WTC11 (cell line): ENCODE measurements around the gene PGAP3. TPM values are rescaled to one million over a fixed set of nuclear protein-coding genes. Genes with fewer than 3 reads are reported as not detected.

ENCODE experiments used
- ATAC-seq: fragments of 200-7000 bp; cut with Tn5 transposase; 2 replicates; pipeline ENCODE4 v1.10.0; 2021; ENCODE audit warnings: mild to moderate bottlenecking, moderate library complexity
- CTCF ChIA-PET: fragments of 300-600 bp; sonication (Branson Sonifier 250); formaldehyde crosslinking; loops from one replicate; lab custom pipeline; 2021; ENCODE audit warnings: antibody characterized with exemption; lab: Charles Lee
- POLR2A ChIA-PET: fragments of 350-600 bp; sonication (Branson Sonifier 250); formaldehyde crosslinking; loops from one replicate; lab custom pipeline; 2021; ENCODE audit warnings: antibody characterized with exemption; lab: Charles Lee
- DNase-seq: peaks from one replicate; pipeline ENCODE4 v3.0.0; 2021; ENCODE audit warnings: low spot score
- H3K27ac Mint-ChIP-seq: 2 replicates; pipeline ENCODE4 v1.8.0; 2021; ENCODE audit warnings: mixed read lengths
- H3K27me3 Mint-ChIP-seq: 2 replicates; pipeline ENCODE4 v1.8.0; 2021; ENCODE audit warnings: low read depth, mild to moderate bottlenecking, moderate library complexity, mixed read lengths
- H3K36me3 Mint-ChIP-seq: 2 replicates; pipeline ENCODE4 v1.8.0; 2021; ENCODE audit warnings: mixed read lengths
- H3K4me1 Mint-ChIP-seq: 2 replicates; pipeline ENCODE4 v1.8.0; 2022; ENCODE audit warnings: mixed read lengths
- H3K4me3 Mint-ChIP-seq: 2 replicates; pipeline ENCODE4 v1.8.0; 2021; ENCODE audit warnings: mild to moderate bottlenecking, moderate library complexity, mixed read lengths
- H3K9me3 Mint-ChIP-seq: 2 replicates; pipeline ENCODE4 v1.8.0; 2021; ENCODE audit warnings: mixed read lengths
- CREB1 ChIP-seq: sonication (generic); formaldehyde crosslinking; IDR thresholded peaks from 2 replicates; pipeline ENCODE4 v1.8.0; 2023; ENCODE audit warnings: mild to moderate bottlenecking, missing genetic modification reagents
- ELF4 ChIP-seq: sonication (generic); formaldehyde crosslinking; IDR thresholded peaks from 2 replicates; pipeline ENCODE4 v1.8.1; 2022; ENCODE audit warnings: low read depth, mild to moderate bottlenecking, moderate library complexity, missing genetic modification reagents
- FOXK1 ChIP-seq: sonication (generic); formaldehyde crosslinking; IDR thresholded peaks from 2 replicates; pipeline ENCODE4 v1.8.0; 2022; ENCODE audit warnings: mild to moderate bottlenecking, moderate library complexity, missing genetic modification reagents
- GRHL2 ChIP-seq: fragments of 250-450 bp; sonication (Bioruptor Pico); IDR thresholded peaks from 2 replicates; pipeline ENCODE4 v1.8.0; 2022; ENCODE audit warnings: mild to moderate bottlenecking, moderate library complexity; ENCODE audit not compliant: insufficient replicate concordance, severe bottlenecking
- IRF2 ChIP-seq: sonication (generic); formaldehyde crosslinking; IDR thresholded peaks from 2 replicates; pipeline ENCODE4 v1.8.0; 2022; ENCODE audit warnings: low read depth, missing genetic modification reagents, borderline replicate concordance
- KAT7 ChIP-seq: sonication (generic); formaldehyde crosslinking; IDR thresholded peaks from 2 replicates; pipeline ENCODE4 v1.8.1; 2023; ENCODE audit warnings: missing genetic modification reagents, mild to moderate bottlenecking, borderline replicate concordance
- MXD4 ChIP-seq: fragments of 250-450 bp; sonication (Bioruptor Pico); IDR thresholded peaks from 2 replicates; pipeline ENCODE4 v1.8.0; 2021; ENCODE audit warnings: mild to moderate bottlenecking, moderate library complexity, borderline replicate concordance
- NFYB ChIP-seq: sonication (generic); formaldehyde crosslinking; conservative IDR thresholded peaks from 2 replicates; pipeline ENCODE4 v1.8.0; 2022; ENCODE audit warnings: low read depth, missing genetic modification reagents
- NR2C2 ChIP-seq: sonication (generic); formaldehyde crosslinking; IDR thresholded peaks from 2 replicates; pipeline ENCODE4 v1.8.0; 2022; ENCODE audit warnings: mild to moderate bottlenecking, missing genetic modification reagents
- RELA ChIP-seq: sonication (generic); formaldehyde crosslinking; IDR thresholded peaks from 2 replicates; pipeline ENCODE4 v1.8.1; 2022; ENCODE audit warnings: missing genetic modification reagents, mild to moderate bottlenecking, borderline replicate concordance
- TP53 ChIP-seq: sonication (generic); formaldehyde crosslinking; IDR thresholded peaks from 2 replicates; pipeline ENCODE4 v1.8.1; 2023; ENCODE audit warnings: mild to moderate bottlenecking, missing genetic modification reagents
- ZNF138 ChIP-seq: sonication (generic); formaldehyde crosslinking; conservative IDR thresholded peaks from 2 replicates; pipeline ENCODE4 v1.8.1; 2022; ENCODE audit warnings: mild to moderate bottlenecking, moderate library complexity, missing genetic modification reagents
- ZNF232 ChIP-seq: sonication (generic); formaldehyde crosslinking; IDR thresholded peaks from 2 replicates; pipeline ENCODE4 v1.8.0; 2022; ENCODE audit warnings: mild to moderate bottlenecking, missing genetic modification reagents
- total RNA-seq: library from RNA; stranded (reverse); gene quantifications from 3 replicates; pipeline ENCODE4 v1.2.3, GENCODE V29; 2021
- TF ChIP-seq, protein P1 (sequence below): sonication (generic); formaldehyde crosslinking; IDR thresholded peaks from 2 replicates; pipeline ENCODE4 v1.8.1; 2022; ENCODE audit warnings: low read depth, missing genetic modification reagents, borderline replicate concordance
- TF ChIP-seq, protein P2 (sequence below): fragments of 250-450 bp; sonication (Bioruptor Pico); IDR thresholded peaks from 2 replicates; pipeline ENCODE4 v1.9.0; 2021; ENCODE audit warnings: mild to moderate bottlenecking
- TF ChIP-seq, protein P3 (sequence below): sonication (generic); formaldehyde crosslinking; IDR thresholded peaks from 2 replicates; pipeline ENCODE4 v1.8.1; 2023; ENCODE audit warnings: mild to moderate bottlenecking, moderate library complexity, missing genetic modification reagents
- TF ChIP-seq, protein P4 (sequence below): sonication (generic); formaldehyde crosslinking; IDR thresholded peaks from 2 replicates; pipeline ENCODE4 v1.8.0; 2022; ENCODE audit warnings: mild to moderate bottlenecking, missing genetic modification reagents
- TF ChIP-seq, protein P5 (sequence below): sonication (generic); formaldehyde crosslinking; IDR thresholded peaks from 2 replicates; pipeline ENCODE4 v1.8.1; 2022; ENCODE audit warnings: mild to moderate bottlenecking, missing genetic modification reagents, moderate library complexity, borderline replicate concordance
- TF ChIP-seq, protein P6 (sequence below): sonication (generic); formaldehyde crosslinking; IDR thresholded peaks from 2 replicates; pipeline ENCODE4 v1.8.0; 2022; ENCODE audit warnings: missing genetic modification reagents
- TF ChIP-seq, protein P7 (sequence below): sonication (generic); formaldehyde crosslinking; IDR thresholded peaks from 2 replicates; pipeline ENCODE4 v1.8.1; 2022; ENCODE audit warnings: low read depth, mild to moderate bottlenecking, moderate library complexity, missing genetic modification reagents, borderline replicate concordance
- TF ChIP-seq, protein P8 (sequence below): fragments of 250-450 bp; sonication (Bioruptor Pico); IDR thresholded peaks from 2 replicates; pipeline ENCODE4 v1.8.0; 2021; ENCODE audit warnings: mild to moderate bottlenecking

Gene PGAP3
- total RNA-seq, 1 experiment from 2014 or later: 24.9 TPM

DNA sequence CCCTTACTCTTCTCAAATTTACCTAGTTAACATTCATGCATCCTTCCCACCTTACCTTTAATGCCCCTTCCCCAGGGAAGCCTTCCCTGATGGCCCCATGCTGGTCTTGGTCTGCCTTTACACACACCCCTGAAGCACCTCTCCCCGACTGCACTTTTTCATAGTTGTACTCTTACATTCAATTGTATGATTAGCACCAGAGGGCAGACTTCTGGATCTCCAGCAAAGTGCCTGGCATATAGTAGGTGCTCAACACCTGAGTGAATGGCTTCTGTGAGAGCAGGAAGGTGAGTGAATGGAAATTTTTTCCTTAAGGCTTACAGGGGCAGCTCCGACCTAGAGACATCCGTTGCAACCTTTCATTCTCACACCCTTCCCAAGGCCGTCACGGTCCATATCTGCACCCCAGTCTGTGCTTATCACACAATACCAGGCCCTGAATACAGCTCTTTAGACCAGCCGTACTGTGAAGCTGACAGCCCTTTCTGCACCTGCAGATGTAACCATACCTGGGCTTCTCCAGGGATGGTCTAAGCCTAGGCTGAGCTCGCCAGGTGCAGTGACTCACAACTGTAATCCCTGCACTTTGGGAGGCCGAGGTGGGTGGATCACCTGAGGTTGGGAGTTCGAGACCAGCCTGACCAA lies 4.4 kb downstream of the PGAP3 start (continued):
- TF ChIP-seq, protein P1, sequence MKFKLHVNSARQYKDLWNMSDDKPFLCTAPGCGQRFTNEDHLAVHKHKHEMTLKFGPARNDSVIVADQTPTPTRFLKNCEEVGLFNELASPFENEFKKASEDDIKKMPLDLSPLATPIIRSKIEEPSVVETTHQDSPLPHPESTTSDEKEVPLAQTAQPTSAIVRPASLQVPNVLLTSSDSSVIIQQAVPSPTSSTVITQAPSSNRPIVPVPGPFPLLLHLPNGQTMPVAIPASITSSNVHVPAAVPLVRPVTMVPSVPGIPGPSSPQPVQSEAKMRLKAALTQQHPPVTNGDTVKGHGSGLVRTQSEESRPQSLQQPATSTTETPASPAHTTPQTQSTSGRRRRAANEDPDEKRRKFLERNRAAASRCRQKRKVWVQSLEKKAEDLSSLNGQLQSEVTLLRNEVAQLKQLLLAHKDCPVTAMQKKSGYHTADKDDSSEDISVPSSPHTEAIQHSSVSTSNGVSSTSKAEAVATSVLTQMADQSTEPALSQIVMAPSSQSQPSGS (CRISPR knock-in tag): no peak
- TF ChIP-seq, protein P2, sequence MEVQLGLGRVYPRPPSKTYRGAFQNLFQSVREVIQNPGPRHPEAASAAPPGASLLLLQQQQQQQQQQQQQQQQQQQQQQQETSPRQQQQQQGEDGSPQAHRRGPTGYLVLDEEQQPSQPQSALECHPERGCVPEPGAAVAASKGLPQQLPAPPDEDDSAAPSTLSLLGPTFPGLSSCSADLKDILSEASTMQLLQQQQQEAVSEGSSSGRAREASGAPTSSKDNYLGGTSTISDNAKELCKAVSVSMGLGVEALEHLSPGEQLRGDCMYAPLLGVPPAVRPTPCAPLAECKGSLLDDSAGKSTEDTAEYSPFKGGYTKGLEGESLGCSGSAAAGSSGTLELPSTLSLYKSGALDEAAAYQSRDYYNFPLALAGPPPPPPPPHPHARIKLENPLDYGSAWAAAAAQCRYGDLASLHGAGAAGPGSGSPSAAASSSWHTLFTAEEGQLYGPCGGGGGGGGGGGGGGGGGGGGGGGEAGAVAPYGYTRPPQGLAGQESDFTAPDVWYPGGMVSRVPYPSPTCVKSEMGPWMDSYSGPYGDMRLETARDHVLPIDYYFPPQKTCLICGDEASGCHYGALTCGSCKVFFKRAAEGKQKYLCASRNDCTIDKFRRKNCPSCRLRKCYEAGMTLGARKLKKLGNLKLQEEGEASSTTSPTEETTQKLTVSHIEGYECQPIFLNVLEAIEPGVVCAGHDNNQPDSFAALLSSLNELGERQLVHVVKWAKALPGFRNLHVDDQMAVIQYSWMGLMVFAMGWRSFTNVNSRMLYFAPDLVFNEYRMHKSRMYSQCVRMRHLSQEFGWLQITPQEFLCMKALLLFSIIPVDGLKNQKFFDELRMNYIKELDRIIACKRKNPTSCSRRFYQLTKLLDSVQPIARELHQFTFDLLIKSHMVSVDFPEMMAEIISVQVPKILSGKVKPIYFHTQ (CRISPR knock-in tag): no peak
- TF ChIP-seq ZNF232 (CRISPR knock-in tag) (no peak), NFYB (no peak), CREB1 (no peak), IRF2 (no peak), MXD4 (CRISPR knock-in tag) (no peak), GRHL2 (CRISPR knock-in tag) (no peak), ZNF138 (CRISPR knock-in tag) (no peak), TP53 (no peak)
- TF ChIP-seq, protein P3, sequence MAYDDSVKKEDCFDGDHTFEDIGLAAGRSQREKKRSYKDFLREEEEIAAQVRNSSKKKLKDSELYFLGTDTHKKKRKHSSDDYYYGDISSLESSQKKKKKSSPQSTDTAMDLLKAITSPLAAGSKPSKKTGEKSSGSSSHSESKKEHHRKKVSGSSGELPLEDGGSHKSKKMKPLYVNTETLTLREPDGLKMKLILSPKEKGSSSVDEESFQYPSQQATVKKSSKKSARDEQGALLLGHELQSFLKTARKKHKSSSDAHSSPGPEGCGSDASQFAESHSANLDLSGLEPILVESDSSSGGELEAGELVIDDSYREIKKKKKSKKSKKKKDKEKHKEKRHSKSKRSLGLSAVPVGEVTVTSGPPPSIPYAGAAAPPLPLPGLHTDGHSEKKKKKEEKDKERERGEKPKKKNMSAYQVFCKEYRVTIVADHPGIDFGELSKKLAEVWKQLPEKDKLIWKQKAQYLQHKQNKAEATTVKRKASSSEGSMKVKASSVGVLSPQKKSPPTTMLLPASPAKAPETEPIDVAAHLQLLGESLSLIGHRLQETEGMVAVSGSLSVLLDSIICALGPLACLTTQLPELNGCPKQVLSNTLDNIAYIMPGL (CRISPR knock-in tag): no peak

DNA sequence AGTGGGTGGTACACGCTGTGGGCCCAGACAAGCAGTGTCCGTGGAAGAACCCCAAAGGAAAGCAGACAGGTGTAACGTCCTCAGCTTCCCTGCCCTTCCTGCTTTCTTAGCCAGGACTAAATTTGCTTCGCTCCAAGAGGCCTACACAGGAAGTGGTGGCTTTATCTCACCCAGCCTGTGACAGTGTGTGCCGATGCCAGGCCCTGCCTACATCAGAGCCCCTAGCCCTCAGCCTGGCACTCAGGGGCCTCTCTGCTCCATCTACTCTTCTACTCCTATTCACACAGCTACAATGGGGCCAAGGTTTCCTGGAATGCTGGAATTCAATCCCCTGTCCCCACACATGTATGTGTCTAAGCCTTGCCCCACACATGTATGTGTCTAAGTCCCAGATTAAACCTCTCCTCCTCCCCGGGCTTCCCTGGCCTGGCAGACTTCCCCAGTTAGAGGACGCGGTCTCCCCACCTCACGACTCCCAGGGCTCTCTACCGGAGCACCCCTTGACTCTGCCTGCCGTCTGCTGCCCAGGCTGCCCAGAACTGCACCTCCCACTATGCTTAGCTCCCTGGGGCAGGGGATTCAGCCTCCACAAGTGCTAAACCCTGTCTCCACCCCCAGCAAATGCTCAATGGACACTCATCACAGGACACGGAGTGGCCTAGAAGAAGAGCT lies 8.2 kb downstream of the PGAP3 start:
- H3K4me3 Mint-ChIP-seq: no peak overlapping the region
- ATAC-seq (no peak), DNase-seq (no peak)
- H3K27me3 Mint-ChIP-seq: no peaks in the 10 kb centered on the region
- H3K4me1 Mint-ChIP-seq: peaks cover 29% of the 10 kb centered on the region
- H3K27ac Mint-ChIP-seq: peak overlapping the region; percentile 68
- peaks cover 9% of the 10 kb centered on the region for H3K36me3 Mint-ChIP-seq
- ChIA-PET CTCF (interaction anchor here (0.6 to 2.9 kb wide), 18 partner anchors 9 to 201 kb away, joined by 3 to 24 read pairs (median 4); partner anchors contain the start of genes ERBB2, PGAP3, PNMT and TCAP), POLR2A (interaction anchor here (1.3 kb wide), 1 partner anchor 8 kb away, joined by 3 read pairs; the partner anchor contains the start of gene PGAP3)
- H3K9me3 Mint-ChIP-seq: no peaks in the 10 kb centered on the region
- TF ChIP-seq, protein P4, sequence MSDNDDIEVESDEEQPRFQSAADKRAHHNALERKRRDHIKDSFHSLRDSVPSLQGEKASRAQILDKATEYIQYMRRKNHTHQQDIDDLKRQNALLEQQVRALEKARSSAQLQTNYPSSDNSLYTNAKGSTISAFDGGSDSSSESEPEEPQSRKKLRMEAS (CRISPR knock-in tag): no peak
- TF ChIP-seq ELF4 (CRISPR knock-in tag): no peak
- TF ChIP-seq, protein P5, sequence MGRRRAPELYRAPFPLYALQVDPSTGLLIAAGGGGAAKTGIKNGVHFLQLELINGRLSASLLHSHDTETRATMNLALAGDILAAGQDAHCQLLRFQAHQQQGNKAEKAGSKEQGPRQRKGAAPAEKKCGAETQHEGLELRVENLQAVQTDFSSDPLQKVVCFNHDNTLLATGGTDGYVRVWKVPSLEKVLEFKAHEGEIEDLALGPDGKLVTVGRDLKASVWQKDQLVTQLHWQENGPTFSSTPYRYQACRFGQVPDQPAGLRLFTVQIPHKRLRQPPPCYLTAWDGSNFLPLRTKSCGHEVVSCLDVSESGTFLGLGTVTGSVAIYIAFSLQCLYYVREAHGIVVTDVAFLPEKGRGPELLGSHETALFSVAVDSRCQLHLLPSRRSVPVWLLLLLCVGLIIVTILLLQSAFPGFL (CRISPR knock-in tag): no peak
- TF ChIP-seq, protein P6, sequence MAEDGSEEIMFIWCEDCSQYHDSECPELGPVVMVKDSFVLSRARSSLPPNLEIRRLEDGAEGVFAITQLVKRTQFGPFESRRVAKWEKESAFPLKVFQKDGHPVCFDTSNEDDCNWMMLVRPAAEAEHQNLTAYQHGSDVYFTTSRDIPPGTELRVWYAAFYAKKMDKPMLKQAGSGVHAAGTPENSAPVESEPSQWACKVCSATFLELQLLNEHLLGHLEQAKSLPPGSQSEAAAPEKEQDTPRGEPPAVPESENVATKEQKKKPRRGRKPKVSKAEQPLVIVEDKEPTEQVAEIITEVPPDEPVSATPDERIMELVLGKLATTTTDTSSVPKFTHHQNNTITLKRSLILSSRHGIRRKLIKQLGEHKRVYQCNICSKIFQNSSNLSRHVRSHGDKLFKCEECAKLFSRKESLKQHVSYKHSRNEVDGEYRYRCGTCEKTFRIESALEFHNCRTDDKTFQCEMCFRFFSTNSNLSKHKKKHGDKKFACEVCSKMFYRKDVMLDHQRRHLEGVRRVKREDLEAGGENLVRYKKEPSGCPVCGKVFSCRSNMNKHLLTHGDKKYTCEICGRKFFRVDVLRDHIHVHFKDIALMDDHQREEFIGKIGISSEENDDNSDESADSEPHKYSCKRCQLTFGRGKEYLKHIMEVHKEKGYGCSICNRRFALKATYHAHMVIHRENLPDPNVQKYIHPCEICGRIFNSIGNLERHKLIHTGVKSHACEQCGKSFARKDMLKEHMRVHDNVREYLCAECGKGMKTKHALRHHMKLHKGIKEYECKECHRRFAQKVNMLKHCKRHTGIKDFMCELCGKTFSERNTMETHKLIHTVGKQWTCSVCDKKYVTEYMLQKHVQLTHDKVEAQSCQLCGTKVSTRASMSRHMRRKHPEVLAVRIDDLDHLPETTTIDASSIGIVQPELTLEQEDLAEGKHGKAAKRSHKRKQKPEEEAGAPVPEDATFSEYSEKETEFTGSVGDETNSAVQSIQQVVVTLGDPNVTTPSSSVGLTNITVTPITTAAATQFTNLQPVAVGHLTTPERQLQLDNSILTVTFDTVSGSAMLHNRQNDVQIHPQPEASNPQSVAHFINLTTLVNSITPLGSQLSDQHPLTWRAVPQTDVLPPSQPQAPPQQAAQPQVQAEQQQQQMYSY: no peak
- TF ChIP-seq, protein P7, sequence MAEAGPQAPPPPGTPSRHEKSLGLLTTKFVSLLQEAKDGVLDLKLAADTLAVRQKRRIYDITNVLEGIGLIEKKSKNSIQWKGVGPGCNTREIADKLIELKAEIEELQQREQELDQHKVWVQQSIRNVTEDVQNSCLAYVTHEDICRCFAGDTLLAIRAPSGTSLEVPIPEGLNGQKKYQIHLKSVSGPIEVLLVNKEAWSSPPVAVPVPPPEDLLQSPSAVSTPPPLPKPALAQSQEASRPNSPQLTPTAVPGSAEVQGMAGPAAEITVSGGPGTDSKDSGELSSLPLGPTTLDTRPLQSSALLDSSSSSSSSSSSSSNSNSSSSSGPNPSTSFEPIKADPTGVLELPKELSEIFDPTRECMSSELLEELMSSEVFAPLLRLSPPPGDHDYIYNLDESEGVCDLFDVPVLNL (CRISPR knock-in tag): no peak
- TF ChIP-seq NR2C2 (CRISPR knock-in tag): no peak
- TF ChIP-seq ZNF138 (CRISPR knock-in tag): no peak
- TF ChIP-seq, protein P8, sequence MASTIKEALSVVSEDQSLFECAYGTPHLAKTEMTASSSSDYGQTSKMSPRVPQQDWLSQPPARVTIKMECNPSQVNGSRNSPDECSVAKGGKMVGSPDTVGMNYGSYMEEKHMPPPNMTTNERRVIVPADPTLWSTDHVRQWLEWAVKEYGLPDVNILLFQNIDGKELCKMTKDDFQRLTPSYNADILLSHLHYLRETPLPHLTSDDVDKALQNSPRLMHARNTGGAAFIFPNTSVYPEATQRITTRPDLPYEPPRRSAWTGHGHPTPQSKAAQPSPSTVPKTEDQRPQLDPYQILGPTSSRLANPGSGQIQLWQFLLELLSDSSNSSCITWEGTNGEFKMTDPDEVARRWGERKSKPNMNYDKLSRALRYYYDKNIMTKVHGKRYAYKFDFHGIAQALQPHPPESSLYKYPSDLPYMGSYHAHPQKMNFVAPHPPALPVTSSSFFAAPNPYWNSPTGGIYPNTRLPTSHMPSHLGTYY (CRISPR knock-in tag): no peak
- no peak for TF ChIP-seq FOXK1 (CRISPR knock-in tag)
- TF ChIP-seq RELA (CRISPR knock-in tag): no peak
- no peak for TF ChIP-seq KAT7 (CRISPR knock-in tag)
